K562 (cell line): Measurements from ENCODE around the gene FOXP3. TPM values are rescaled to one million over a fixed set of nuclear protein-coding genes. Genes with fewer than 3 reads are reported as not detected.

Experiments
- ATF1 ChIP-seq, 2 experiments: fragments of 450-650 bp in 1 of 2; IDR thresholded peaks; 2 replicates each; pipeline ENCODE4 v1.6.1; 2016; ENCODE audit warnings: missing compliant biosample characterization in 1 of 2, missing genetic modification characterization in 1 of 2
- CC2D1A ChIP-seq: fragments of 450-650 bp; IDR thresholded peaks from 2 replicates; pipeline ENCODE4 v1.6.1; 2017; ENCODE audit warnings: mild to moderate bottlenecking
- CREM ChIP-seq: IDR thresholded peaks from 2 replicates; pipeline ENCODE4 v1.6.1; 2014; ENCODE audit warnings: antibody characterized with exemption, low read depth
- ELF4 ChIP-seq: fragments of 450-650 bp; formaldehyde crosslinking; IDR thresholded peaks from 2 replicates; pipeline ENCODE4 v1.4.0; 2022; ENCODE audit warnings: missing genetic modification characterization
- FOXK1 ChIP-seq: sonication (generic); formaldehyde crosslinking; IDR thresholded peaks from 2 replicates; pipeline ENCODE4 v1.8.0; 2022; ENCODE audit warnings: missing genetic modification reagents, mild to moderate bottlenecking, borderline replicate concordance
- HDAC1 ChIP-seq, 2 experiments: fragments of 450-650 bp; IDR thresholded peaks; 2 replicates each; pipeline ENCODE4 v1.6.1; 2016 to 2017; ENCODE audit warnings: inconsistent platforms in 1 of 2, mild to moderate bottlenecking in 1 of 2, moderate library complexity in 1 of 2
- HNRNPLL ChIP-seq: fragments of 200-400 bp; formaldehyde crosslinking; IDR thresholded peaks from 2 replicates; pipeline ENCODE4 v1.6.1; 2017; ENCODE audit warnings: low read length, low read depth, mild to moderate bottlenecking; ENCODE audit not compliant: poor library complexity, severe bottlenecking
- L3MBTL2 ChIP-seq: fragments of 450-650 bp; IDR thresholded peaks from 2 replicates; pipeline ENCODE4 v1.6.1; 2016; ENCODE audit warnings: mild to moderate bottlenecking, moderate library complexity
- MTA3 ChIP-seq: fragments of 450-650 bp; formaldehyde crosslinking; IDR thresholded peaks from 2 replicates; pipeline ENCODE4 v1.6.1; 2017; ENCODE audit warnings: mild to moderate bottlenecking, borderline replicate concordance
- NFIC ChIP-seq: fragments of 450-650 bp; IDR thresholded peaks from 2 replicates; pipeline ENCODE4 v1.6.1; 2017; ENCODE audit warnings: mild to moderate bottlenecking, inconsistent platforms
- NFRKB ChIP-seq: fragments of 450-650 bp; IDR thresholded peaks from 2 replicates; pipeline ENCODE4 v1.6.1; 2016; ENCODE audit warnings: low read depth
- TBP ChIP-seq: optimal IDR thresholded peaks from 2 replicates; pipeline ENCODE3; 2011; ENCODE audit warnings: low read depth, low read length, improper control_type of control experiment
- ZNF24 ChIP-seq: fragments of 450-650 bp; IDR thresholded peaks from 2 replicates; pipeline ENCODE4 v1.6.1; 2016
- ZNF75A ChIP-seq: fragments of 450-650 bp; formaldehyde crosslinking; IDR thresholded peaks from 2 replicates; pipeline ENCODE4 v1.4.0; 2020; ENCODE audit warnings: mild to moderate bottlenecking
- polyA plus RNA-seq, 8 experiments: library from polyadenylated mRNA; depleted of rRNA in 4 of 8; stranded (reverse) in 5 of 8; unstranded in 3 of 8; fragments of >200 nt; fragmentation: Nextera tagmentation in 2 of 8; fragmentation: Illumina TruSeq in 1 of 8; extraction: Ambion mirVana in 2 of 8; extraction: Trizol in 1 of 8; gene quantifications; 2 replicates each; pipeline versions ENCODE4 v1.2.1 to v1.2.3, GENCODE V29; 2011 to 2014; ENCODE audit warnings: inconsistent platforms in 1 of 8, missing spikeins in 1 of 8
- total RNA-seq, 7 experiments: library from RNA; depleted of rRNA in 6 of 7; stranded (reverse); fragments of >200 nt in 6 of 7; fragmentation: Illumina TruSeq in 2 of 7; extraction: Trizol in 2 of 7; gene quantifications; 2 replicates each; pipeline versions ENCODE4 v1.2.1 to v1.2.3, GENCODE V29; 2011 to 2021; ENCODE audit warnings: low replicate concordance in 1 of 7
- TF ChIP-seq, protein P1 (sequence below): fragments of 450-650 bp; IDR thresholded peaks from 2 replicates; pipeline ENCODE4 v1.6.1; 2018; ENCODE audit not compliant: partially characterized antibody

The FOXP3 gene
- total and polyA plus RNA-seq, 9 of the 15 experiments (the other 6 are each of a cell fraction or from before 2014, with no cell fraction given) = 0.04 to 0.24 (median 0.07) TPM; not detected in 4

DNA sequence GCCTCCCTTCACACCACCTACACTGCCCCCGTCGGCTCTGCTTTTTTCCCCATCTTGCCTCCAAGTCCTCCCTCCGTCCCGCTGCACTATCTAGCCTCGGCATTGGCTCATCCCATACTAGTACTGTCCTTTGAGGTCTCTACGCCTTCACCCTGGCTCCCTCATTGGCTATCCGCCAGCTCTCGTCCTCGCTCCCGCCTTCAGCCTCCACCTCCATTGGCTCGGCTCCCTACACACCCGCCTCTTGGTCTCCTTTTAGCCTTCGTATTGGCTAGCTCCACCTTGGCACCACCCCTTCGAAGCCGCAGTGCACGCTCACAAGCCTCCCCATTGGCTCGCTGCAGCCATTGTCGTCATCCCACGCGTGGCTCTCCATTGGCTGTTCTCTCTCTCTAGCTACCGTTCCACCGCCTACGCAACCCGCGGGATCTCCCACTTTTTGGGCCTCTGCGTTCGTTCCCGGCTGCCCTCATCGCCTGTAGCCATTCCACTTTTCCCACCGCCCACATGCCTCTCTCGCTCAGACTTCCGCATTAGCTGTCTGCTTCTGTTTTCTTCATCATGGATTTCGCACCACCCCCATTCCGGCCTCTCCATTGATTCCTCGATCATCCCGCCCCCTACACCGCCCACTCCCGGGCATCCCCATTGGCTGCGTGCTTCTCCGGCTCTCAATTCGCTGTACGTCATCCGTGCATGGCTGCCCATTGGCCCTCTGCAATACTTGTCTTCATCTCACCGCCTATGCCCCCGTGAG, 4.7 kb upstream of the FOXP3 start (continued):
- TF ChIP-seq HDAC1 (IDR thresholded peaks at IDR 0.05) (peak in 1 of 2 experiments; percentile 42; a peak in 1 of 4 replicates), TBP (peak; percentile 62), NFRKB (peak; percentile 77; the same call in 1 of the 2 replicates), ATF1 (CRISPR knock-in tag; IDR thresholded peaks at IDR 0.05) (peak; percentile 37; the same call in 1 of the 2 replicates), ATF1 (tag; IDR thresholded peaks at IDR 0.05) (peak; percentile 97), ZNF75A (CRISPR knock-in tag) (0 out of 2 replicates have a peak, but pooled peaks have one; percentile 24), CC2D1A (peak; percentile 81; the same call in 1 of the 2 replicates), FOXK1 (CRISPR knock-in tag) (no peak), HNRNPLL (peak; percentile 55), CREM (peak; percentile 94), ZNF24 (no peak), ELF4 (CRISPR knock-in tag) (no peak), MTA3 (peak; percentile 21; the same call in 1 of the 2 replicates), L3MBTL2 (peak; percentile 69), NFIC (peak; percentile 92)
- TF ChIP-seq, protein P1, sequence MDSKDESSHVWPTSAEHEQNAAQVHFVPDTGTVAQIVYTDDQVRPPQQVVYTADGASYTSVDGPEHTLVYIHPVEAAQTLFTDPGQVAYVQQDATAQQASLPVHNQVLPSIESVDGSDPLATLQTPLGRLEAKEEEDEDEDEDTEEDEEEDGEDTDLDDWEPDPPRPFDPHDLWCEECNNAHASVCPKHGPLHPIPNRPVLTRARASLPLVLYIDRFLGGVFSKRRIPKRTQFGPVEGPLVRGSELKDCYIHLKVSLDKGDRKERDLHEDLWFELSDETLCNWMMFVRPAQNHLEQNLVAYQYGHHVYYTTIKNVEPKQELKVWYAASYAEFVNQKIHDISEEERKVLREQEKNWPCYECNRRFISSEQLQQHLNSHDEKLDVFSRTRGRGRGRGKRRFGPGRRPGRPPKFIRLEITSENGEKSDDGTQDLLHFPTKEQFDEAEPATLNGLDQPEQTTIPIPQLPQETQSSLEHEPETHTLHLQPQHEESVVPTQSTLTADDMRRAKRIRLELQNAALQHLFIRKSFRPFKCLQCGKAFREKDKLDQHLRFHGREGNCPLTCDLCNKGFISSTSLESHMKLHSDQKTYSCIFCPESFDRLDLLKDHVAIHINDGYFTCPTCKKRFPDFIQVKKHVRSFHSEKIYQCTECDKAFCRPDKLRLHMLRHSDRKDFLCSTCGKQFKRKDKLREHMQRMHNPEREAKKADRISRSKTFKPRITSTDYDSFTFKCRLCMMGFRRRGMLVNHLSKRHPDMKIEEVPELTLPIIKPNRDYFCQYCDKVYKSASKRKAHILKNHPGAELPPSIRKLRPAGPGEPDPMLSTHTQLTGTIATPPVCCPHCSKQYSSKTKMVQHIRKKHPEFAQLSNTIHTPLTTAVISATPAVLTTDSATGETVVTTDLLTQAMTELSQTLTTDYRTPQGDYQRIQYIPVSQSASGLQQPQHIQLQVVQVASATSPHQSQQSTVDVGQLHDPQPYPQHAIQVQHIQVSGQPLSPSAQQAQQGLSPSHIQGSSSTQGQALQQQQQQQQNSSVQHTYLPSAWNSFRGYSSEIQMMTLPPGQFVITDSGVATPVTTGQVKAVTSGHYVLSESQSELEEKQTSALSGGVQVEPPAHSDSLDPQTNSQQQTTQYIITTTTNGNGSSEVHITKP = peak; percentile 95
